Effector memory CD8-positive, alpha-beta T cell (primary cell): Measurements from ENCODE around the gene AMOT.

Experiments used
- ATAC-seq: fragments of 150-1000 bp; cut with Tn5 transposase; replicated peaks from 2 replicates; pipeline ENCODE4 v1.10.0; 2021; ENCODE audit warnings: mild to moderate bottlenecking, moderate library complexity
- DNase-seq, 3 experiments: peaks; one replicate each; pipeline ENCODE4 v3.0.0; 2021
- H3K27ac Mint-ChIP-seq, 2 donors: one replicate each; pipeline ENCODE4 v1.8.0; 2022; ENCODE audit warnings: mild to moderate bottlenecking in 2 of 2, mixed read lengths in 2 of 2, moderate library complexity in 2 of 2
- H3K27me3 Mint-ChIP-seq, 2 donors: one replicate each; pipeline ENCODE4 v1.8.0; 2022; ENCODE audit warnings: mixed read lengths in 2 of 2
- H3K36me3 Mint-ChIP-seq: one replicate; pipeline ENCODE4 v1.8.0; 2022; ENCODE audit warnings: mild to moderate bottlenecking, moderate library complexity, mixed read lengths; ENCODE audit not compliant: insufficient read depth
- H3K4me1 Mint-ChIP-seq, 2 donors: one replicate each; pipeline ENCODE4 v1.8.0; 2022; ENCODE audit warnings: low read depth in 2 of 2, mixed read lengths in 2 of 2
- H3K4me3 Mint-ChIP-seq, 2 donors: one replicate each; pipeline ENCODE4 v1.8.0; 2022; ENCODE audit warnings: mild to moderate bottlenecking in 2 of 2, mixed read lengths in 2 of 2, moderate library complexity in 2 of 2
- H3K9me3 Mint-ChIP-seq, 2 donors: one replicate each; pipeline ENCODE4 v1.8.0; 2022; ENCODE audit warnings: mixed read lengths in 2 of 2

Gene AMOT

GRCh38 chrX:112769034-112769433, 71.6 kb downstream of the AMOT start:
- H3K4me3 Mint-ChIP-seq: no peak overlapping the region
- no peaks in the 10 kb centered on the region for H3K9me3 Mint-ChIP-seq
- ATAC-seq: no peak
- DNase-seq: no peak
- no peaks in the 10 kb centered on the region for H3K4me1 Mint-ChIP-seq
- H3K36me3 Mint-ChIP-seq: no peaks in the 10 kb centered on the region
- H3K27me3 Mint-ChIP-seq: no peaks in the 10 kb centered on the region
- H3K27ac Mint-ChIP-seq: no peak overlapping the region

- H3K9me3 Mint-ChIP-seq: no peaks in the 10 kb centered on the region
- DNase-seq (no peak), ATAC-seq (no peak)
- no peaks in the 10 kb centered on the region for H3K27me3 Mint-ChIP-seq
- H3K27ac Mint-ChIP-seq: no peak overlapping the region
- H3K4me3 Mint-ChIP-seq: no peak overlapping the region
- no peaks in the 10 kb centered on the region for H3K36me3 Mint-ChIP-seq
- H3K4me1 Mint-ChIP-seq: no peaks in the 10 kb centered on the region
Observed at GRCh38 chrX:112768563-112768962, 72.1 kb downstream of the AMOT start.

GRCh38 chrX:112766774-112767173, 73.9 kb downstream of the AMOT start:
- H3K27ac Mint-ChIP-seq: no peak overlapping the region

GRCh38 chrX:112761242-112762207, 79.1 kb downstream of the AMOT start:
- Mint-ChIP-seq H3K4me3 (no peak overlapping the region), H3K27ac (no peak overlapping the region), H3K9me3 (no peaks in the 10 kb centered on the region), H3K4me1 (no peaks in the 10 kb centered on the region), H3K36me3 (no peaks in the 10 kb centered on the region), H3K27me3 (peaks cover 8 to 10% of the 10 kb centered on the region in 2 donors)
- no peak for ATAC-seq
- DNase-seq: no peak

More at GRCh38 chrX:112766774-112767173, 73.9 kb downstream of the AMOT start:
- no peak for DNase-seq
- no peaks in the 10 kb centered on the region for H3K36me3 Mint-ChIP-seq
- H3K9me3 Mint-ChIP-seq: no peaks in the 10 kb centered on the region
- no peaks in the 10 kb centered on the region for H3K4me1 Mint-ChIP-seq
- H3K4me3 Mint-ChIP-seq: no peak overlapping the region
- H3K27me3 Mint-ChIP-seq: no peaks in the 10 kb centered on the region
- no peak for ATAC-seq

GRCh38 chrX:112760697-112761096, 79.9 kb downstream of the AMOT start:
- Mint-ChIP-seq H3K27ac (no peak overlapping the region), H3K4me3 (no peak overlapping the region), H3K36me3 (no peaks in the 10 kb centered on the region), H3K9me3 (no peaks in the 10 kb centered on the region), H3K4me1 (no peaks in the 10 kb centered on the region), H3K27me3 (peaks cover 8 to 10% of the 10 kb centered on the region in 2 donors)
- ATAC-seq: no peak
- DNase-seq: no peak

- DNase-seq (no peak), ATAC-seq (no peak)
- H3K4me1 Mint-ChIP-seq: no peaks in the 10 kb centered on the region
- peaks cover 8 to 10% of the 10 kb centered on the region in 2 donors for H3K27me3 Mint-ChIP-seq
- H3K9me3 Mint-ChIP-seq: no peaks in the 10 kb centered on the region
- no peak overlapping the region for H3K27ac Mint-ChIP-seq
- no peaks in the 10 kb centered on the region for H3K36me3 Mint-ChIP-seq
- no peak overlapping the region for H3K4me3 Mint-ChIP-seq
Observed at GRCh38 chrX:112759966-112760365, 80.7 kb downstream of the AMOT start.

- DNase-seq: no peak
- H3K36me3 Mint-ChIP-seq: no peaks in the 10 kb centered on the region
- H3K4me1 Mint-ChIP-seq: no peaks in the 10 kb centered on the region
- no peak overlapping the region for H3K27ac Mint-ChIP-seq
- no peak overlapping the region for H3K4me3 Mint-ChIP-seq
- H3K27me3 Mint-ChIP-seq: peaks cover 8 to 10% of the 10 kb centered on the region in 2 donors
- ATAC-seq: no peak
- H3K9me3 Mint-ChIP-seq: no peaks in the 10 kb centered on the region
Observed at GRCh38 chrX:112759512-112759911, 81.1 kb downstream of the AMOT start.

GRCh38 chrX:112757946-112758345, 82.7 kb downstream of the AMOT start:
- Mint-ChIP-seq H3K4me3 (no peak overlapping the region), H3K9me3 (no peaks in the 10 kb centered on the region), H3K36me3 (no peaks in the 10 kb centered on the region), H3K4me1 (no peaks in the 10 kb centered on the region), H3K27me3 (peaks cover 8 to 10% of the 10 kb centered on the region in 2 donors), H3K27ac (no peak overlapping the region)
- ATAC-seq: no peak
- DNase-seq: no peak

GRCh38 chrX:112753116-112753515, 87.5 kb downstream of the AMOT start:
- ATAC-seq (no peak), DNase-seq (no peak)
- no peaks in the 10 kb centered on the region for H3K9me3 Mint-ChIP-seq
- H3K4me1 Mint-ChIP-seq: no peaks in the 10 kb centered on the region
- H3K27ac Mint-ChIP-seq: no peak overlapping the region
- H3K4me3 Mint-ChIP-seq: no peak overlapping the region
- peaks cover 4 to 6% of the 10 kb centered on the region in 2 donors for H3K27me3 Mint-ChIP-seq
- H3K36me3 Mint-ChIP-seq: no peaks in the 10 kb centered on the region

GRCh38 chrX:112751076-112751475, 89.6 kb downstream of the AMOT start:
- Mint-ChIP-seq H3K9me3 (no peaks in the 10 kb centered on the region), H3K4me1 (no peaks in the 10 kb centered on the region), H3K27me3 (no peaks in the 10 kb centered on the region), H3K4me3 (no peak overlapping the region), H3K36me3 (no peaks in the 10 kb centered on the region), H3K27ac (no peak overlapping the region)
- no peak for ATAC-seq
- DNase-seq: no peak

GRCh38 chrX:112746812-112747595, 93.6 kb downstream of the AMOT start:
- no peak overlapping the region for H3K4me3 Mint-ChIP-seq
- ATAC-seq (no peak), DNase-seq (no peak)
- H3K27ac Mint-ChIP-seq: no peak overlapping the region
- no peaks in the 10 kb centered on the region for H3K4me1 Mint-ChIP-seq
- no peaks in the 10 kb centered on the region for H3K9me3 Mint-ChIP-seq
- no peaks in the 10 kb centered on the region for H3K27me3 Mint-ChIP-seq
- H3K36me3 Mint-ChIP-seq: no peaks in the 10 kb centered on the region

- Mint-ChIP-seq H3K27me3 (no peaks in the 10 kb centered on the region), H3K36me3 (no peaks in the 10 kb centered on the region), H3K27ac (no peak overlapping the region), H3K4me1 (peaks cover 0 to 3% of the 10 kb centered on the region in 2 donors), H3K4me3 (no peak overlapping the region), H3K9me3 (no peaks in the 10 kb centered on the region)
- DNase-seq: no peak
- no peak for ATAC-seq
Observed at GRCh38 chrX:112738347-112739033, 102.1 kb downstream of the AMOT start.

- DNase-seq: no peak
- Mint-ChIP-seq H3K27ac (no peak overlapping the region), H3K36me3 (no peaks in the 10 kb centered on the region), H3K27me3 (no peaks in the 10 kb centered on the region), H3K4me3 (no peak overlapping the region), H3K9me3 (no peaks in the 10 kb centered on the region), H3K4me1 (peaks cover 0 to 3% of the 10 kb centered on the region in 2 donors)
- ATAC-seq: no peak
Observed at GRCh38 chrX:112736310-112736709, 104.3 kb downstream of the AMOT start.
